GM23248 (cell line): ENCODE results near the gene GGCX.
"Not testable (repeated sequence)": the region's sequence is repeated elsewhere in the genome, so short reads cannot be mapped to it uniquely, and the experiment has no call there.

ENCODE experiments used
- EZH2 ChIP-seq: fragments of 200-600 bp; sonication (generic); IDR thresholded peaks from 2 replicates; pipeline ENCODE4 v1.6.1; 2018; ENCODE audit warnings: antibody characterized with exemption, mild to moderate bottlenecking; ENCODE audit not compliant: insufficient read depth, poor library complexity, severe bottlenecking
- EZH2phosphoT487 ChIP-seq: fragments of 200-600 bp; sonication (generic); IDR thresholded peaks from 2 replicates; pipeline ENCODE4 v1.6.1; 2018; ENCODE audit warnings: antibody characterized with exemption, moderate library complexity, mild to moderate bottlenecking, low read depth; ENCODE audit not compliant: insufficient read depth

DNA sequence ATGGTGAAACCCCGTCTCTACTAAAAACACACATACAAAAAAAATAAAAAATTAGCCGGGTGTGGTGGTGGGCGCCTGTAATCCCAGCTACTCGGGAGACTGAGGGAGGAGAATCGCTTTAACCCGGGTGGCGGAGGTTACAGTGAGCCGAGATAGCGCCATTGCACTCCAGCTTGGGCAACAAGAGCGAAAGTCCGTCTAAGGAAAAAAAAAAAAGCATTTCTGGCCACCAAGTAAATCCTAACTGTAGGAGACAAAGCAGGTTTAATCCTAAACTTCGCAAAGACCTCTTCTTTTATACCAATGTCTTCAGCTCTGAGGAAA is 928 bp downstream of the GGCX start:
- not testable (repeated sequence) for TF ChIP-seq EZH2, EZH2phosphoT487
